Dedifferentiated amniotic fluid mesenchymal stem cell (primary cell): ENCODE results near the gene HLA-B.

ENCODE experiments used
- DNase-seq: peaks from one replicate; pipeline ENCODE4 v3.0.0-alpha.2; 2016; ENCODE audit errors: extremely low spot score

HLA-B gene

DNA sequence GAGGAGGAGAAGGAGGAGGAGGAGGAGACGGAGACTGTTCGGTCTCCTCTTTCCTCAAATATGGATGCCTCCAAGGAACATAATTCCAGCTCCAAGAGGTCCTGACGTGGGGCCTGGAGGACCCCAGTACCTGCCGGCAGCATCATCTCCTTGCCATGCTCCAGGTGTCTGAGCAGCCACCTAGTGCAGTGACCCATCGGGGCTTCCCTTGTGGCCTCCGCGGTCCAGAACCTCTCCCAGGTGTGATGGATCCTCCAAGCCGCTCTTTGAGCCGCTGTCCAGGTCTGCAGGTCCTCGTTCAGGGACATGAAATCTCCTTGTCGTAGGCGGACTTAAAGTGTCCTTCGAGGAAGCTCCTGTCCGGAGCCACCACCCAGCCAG lies 49.3 kb downstream of the HLA-B start:
- peak; percentile 11 for DNase-seq

DNA sequence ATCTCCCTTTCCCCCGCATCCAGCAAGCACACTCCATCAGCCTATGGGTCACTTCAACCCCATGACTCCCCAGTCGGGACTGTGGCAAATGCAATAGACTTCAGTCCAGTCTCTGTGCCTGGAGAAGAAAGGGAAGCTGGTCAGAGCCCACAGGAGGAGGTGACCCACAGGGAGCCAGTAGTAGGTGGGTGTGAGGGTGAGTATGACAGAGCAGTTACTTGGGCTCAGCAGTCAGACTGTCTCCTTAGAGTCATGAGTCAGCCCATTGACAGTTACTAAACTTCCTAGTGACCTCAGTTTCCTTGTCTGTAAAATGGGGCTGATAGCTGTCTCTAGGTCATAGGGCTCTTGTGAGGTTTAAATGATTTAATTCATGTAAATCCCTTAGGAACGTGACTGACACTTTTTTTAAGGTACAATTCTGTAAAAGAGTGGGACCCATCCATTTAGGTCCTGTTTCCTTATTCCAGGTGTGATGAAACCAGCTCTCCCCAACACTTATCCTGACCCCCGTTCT lies 51.2 kb downstream of the HLA-B start:
- peak; percentile 13 for DNase-seq

- DNase-seq, result peak; percentile 13
Observed at GRCh38 chr6:31304683-31305082, 52.3 kb downstream of the HLA-B start.
